ENCODE results near the gene ARHGEF38.

GRCh38 chr4:105613306-105613705 lies 60.9 kb downstream of the ARHGEF38 start:
- TF ChIP-seq CTCF (IDR thresholded peaks at IDR 0.05) (no peak), EP300 (IDR thresholded peaks at IDR 0.05) (no peak)
